GM12874 (cell line): ENCODE measurements around the gene WDTC1.

Experiments used
- CTCF ChIP-seq: IDR thresholded peaks from 2 replicates; pipeline ENCODE4 v1.5.1; 2011; ENCODE audit warnings: low read depth, mild to moderate bottlenecking, control low read depth, low read length, moderate library complexity; ENCODE audit not compliant: insufficient read depth

Gene WDTC1

DNA sequence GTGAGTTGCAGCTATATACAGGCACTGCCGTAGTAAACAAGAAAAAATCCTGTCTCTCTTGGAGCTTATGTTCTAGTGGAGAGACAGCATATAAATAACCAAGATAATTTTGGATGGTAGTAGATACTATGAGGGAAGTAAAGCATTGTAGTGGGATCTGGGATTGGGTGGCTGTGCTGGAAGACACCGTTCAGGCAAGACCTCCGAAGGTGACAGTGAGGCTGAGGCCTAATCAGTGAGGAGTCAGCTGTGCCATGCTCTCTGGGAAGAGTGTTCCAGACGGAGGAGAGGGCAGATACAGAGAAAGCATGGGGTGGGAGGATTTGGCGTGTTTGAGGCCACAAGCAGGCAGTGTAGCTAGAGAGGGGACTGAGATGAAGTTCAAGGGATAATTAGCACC, 93.5 kb downstream of the WDTC1 start:
- no peak for TF ChIP-seq CTCF

GRCh38 chr1:27330786-27331185, 96.4 kb downstream of the WDTC1 start:
- no peak for TF ChIP-seq CTCF

DNA sequence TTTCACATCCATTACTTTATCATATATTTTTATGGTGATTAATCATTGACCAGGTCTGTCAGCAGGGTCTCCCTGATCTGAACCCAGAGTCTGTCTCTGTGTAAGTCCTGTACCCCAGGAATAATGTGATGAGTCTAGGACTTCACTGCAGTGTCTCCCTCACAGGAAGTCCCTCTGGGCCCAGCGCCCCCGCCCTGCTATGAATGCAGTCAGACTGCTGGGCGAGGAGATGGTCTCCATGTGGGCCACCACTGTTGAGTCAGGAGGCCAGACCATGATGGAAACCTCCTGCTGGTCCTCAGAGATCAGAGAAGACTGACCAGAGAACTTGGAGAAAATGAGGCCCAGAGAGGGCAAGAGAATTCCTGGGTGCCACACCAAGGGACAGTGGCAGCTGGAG, 97.0 kb downstream of the WDTC1 start:
- TF ChIP-seq CTCF, result no peak

DNA sequence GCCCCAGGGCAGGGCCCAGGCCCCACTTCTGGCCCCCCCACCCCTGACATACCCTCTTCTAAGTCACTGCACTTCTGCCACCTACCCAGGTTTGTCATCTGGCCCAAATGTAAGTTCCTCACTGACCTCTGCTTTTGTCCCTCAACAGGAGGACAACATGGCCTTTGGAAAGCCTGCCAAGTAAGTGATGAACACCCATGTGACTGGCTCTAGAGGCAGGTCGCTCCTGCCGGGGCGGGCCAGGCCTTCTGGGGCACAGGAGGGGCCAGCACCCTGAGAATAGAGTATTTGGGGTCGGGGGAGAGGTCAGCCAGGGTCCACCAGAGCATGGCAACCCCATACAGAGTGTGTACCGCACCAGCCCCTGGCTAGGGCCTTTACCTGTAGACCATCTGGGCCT, 97.5 kb downstream of the WDTC1 start:
- no peak for TF ChIP-seq CTCF

- peak; percentile 96 for TF ChIP-seq CTCF
These were observed 98.3 kb downstream of the WDTC1 start for GRCh38 chr1:27332536-27333281.

- no peak for TF ChIP-seq CTCF
These were observed 99.4 kb downstream of the WDTC1 start for GRCh38 chr1:27333717-27334279.

GRCh38 chr1:27335506-27336422, 101.3 kb downstream of the WDTC1 start:
- no peak for TF ChIP-seq CTCF
